A673 (cell line): ENCODE results near the gene KRT4.

ENCODE experiments used
- CTCF ChIP-seq: fragments of 300-800, 200-600 bp; sonication (generic); conservative IDR thresholded peaks from 2 replicates; pipeline ENCODE4 v1.5.1; 2017; ENCODE audit warnings: low read depth, mild to moderate bottlenecking, antibody characterized with exemption, low read length, moderate library complexity, mixed read lengths
- EZH2 ChIP-seq: fragments of 200-600 bp; sonication (generic); IDR thresholded peaks from 2 replicates; pipeline ENCODE4 v1.6.1; 2017; ENCODE audit warnings: borderline replicate concordance, low read depth, mild to moderate bottlenecking, mixed read lengths, antibody characterized with exemption, low read length; ENCODE audit not compliant: poor library complexity, severe bottlenecking

DNA sequence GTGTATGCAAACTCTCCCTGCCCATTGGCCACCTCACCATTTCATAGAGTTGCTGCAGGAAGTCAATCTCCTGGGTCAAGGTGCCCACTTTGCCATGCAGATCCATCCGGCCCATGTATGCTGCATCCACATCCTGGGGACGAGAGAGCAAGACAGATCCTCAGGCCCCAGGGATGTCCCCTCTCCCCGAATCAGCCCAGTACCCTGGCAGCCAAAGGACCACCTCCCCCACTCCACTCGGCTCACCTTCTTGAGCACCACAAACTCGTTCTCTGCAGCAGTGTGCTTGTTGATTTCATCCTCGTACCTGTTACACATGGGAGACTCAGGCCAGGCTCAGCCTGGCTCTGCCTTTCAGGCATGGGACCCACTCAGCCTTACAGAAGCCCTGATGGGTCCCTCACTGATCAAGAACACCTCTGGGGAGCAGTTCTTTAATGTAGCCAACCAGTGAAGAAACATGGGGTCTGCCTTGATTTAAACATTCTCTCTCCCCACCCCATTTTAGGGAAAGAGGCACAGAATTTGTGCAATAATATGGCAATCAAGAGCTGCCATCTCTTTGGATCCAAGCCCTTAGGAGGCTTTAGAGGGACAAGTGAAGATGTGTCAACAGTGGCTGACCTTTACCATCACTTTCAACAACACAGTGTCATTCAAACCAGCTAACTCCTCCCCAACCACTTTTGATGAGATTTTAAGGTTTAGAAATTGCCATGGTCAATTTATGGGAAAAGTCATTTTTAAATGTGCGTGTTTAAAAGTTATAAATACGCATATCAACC is 16.3 kb upstream of the KRT4 start:
- TF ChIP-seq CTCF (no peak), EZH2 (no peak)
